LNCAP (cell line): ENCODE data around the gene RAB40B.

Source experiments
- TF ChIP-seq, protein P1 (sequence below): fragments of 450-650 bp; IDR thresholded peaks from 2 replicates; pipeline ENCODE4 v1.5.1; 2017; ENCODE audit warnings: mild to moderate bottlenecking

Gene RAB40B

DNA sequence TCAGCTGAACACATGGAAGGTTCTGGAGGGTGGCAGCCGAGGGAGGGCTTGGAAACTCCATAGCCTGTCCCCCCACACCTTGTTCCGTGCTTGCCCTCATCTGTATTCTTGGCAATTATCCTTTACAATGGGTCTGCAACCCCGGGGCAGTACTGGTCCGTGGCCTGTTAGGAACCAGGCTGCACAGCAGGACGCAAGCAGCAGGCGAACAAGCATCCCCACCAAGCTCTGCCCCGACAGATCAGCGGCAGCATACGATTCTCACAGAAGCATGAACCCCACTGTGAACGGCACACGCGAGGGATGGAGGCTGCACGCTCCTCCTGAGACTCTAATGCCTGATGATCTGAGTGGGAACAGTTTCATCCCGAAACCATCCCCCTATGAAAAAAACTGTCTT, 56.5 kb downstream of the RAB40B start:
- TF ChIP-seq, protein P1, sequence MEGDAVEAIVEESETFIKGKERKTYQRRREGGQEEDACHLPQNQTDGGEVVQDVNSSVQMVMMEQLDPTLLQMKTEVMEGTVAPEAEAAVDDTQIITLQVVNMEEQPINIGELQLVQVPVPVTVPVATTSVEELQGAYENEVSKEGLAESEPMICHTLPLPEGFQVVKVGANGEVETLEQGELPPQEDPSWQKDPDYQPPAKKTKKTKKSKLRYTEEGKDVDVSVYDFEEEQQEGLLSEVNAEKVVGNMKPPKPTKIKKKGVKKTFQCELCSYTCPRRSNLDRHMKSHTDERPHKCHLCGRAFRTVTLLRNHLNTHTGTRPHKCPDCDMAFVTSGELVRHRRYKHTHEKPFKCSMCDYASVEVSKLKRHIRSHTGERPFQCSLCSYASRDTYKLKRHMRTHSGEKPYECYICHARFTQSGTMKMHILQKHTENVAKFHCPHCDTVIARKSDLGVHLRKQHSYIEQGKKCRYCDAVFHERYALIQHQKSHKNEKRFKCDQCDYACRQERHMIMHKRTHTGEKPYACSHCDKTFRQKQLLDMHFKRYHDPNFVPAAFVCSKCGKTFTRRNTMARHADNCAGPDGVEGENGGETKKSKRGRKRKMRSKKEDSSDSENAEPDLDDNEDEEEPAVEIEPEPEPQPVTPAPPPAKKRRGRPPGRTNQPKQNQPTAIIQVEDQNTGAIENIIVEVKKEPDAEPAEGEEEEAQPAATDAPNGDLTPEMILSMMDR: no peak

DNA sequence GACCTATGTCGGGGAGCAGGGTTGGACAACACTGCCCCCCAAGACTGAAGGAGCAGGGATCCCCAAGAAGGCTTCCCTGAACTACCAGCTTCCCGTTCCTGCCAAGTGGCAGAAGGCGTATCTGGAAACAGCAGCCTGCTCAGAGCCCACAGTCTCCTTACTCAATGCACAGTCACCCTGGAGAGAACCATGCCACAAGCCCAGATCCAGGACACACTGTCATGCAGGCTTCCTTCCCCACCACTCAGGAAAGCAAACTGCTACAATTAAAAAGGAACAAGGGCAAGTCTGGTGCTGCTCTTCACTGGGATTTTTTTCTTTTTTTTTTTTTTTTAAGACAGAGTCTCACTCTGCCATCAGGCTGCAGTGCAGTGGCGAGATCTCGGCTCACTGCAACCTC, 58.5 kb downstream of the RAB40B start:
- TF ChIP-seq, protein P1: no peak

DNA sequence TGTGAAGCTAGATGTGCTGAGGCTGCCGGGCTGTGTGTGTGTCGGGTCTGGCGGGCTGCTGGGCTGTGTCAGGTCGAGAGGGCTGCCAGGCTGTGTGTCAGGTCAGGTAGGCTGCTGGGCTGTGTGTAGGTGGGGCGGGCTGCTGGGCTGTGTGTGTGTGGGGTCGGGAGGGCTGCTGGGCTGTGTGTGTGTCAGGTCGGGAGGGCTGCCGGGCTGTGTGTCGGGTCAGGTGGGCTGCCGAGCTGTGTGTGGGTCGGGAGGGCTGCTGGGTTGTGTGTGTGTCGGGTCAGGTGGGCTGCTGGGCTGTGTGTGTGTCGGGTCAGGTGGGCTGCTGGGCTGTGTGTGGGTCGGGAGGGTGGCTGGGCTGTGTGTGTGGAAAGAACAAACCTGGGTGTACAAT, 58.9 kb downstream of the RAB40B start:
- TF ChIP-seq, protein P1: no peak

DNA sequence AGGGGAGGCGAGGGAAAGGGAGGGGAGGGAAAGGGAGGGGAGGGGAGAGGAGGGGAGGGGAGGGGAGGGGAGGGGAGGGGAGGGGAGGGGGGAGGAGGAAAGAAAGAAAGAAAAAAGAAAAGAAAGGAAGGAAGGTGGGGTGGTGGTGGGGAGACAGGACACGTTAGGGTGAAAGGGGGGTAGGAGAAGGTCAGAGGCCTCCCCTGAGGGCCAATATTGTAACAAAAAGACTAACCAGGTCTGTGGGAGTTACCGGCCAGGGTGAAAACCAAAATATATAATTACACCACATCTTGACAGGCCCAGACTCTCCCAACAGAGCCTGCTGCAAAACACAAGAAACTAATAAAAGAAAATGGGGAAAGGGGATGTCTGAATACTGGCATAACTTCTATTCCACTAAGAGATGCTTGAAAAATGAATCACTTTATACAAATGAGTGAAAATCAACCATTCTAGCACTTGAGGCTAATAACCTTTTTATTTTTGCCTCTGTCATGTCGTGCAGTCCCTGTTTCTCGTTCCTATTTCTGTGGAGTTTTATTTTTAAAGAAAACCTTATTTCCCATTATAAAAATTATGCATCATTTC, 60.2 kb downstream of the RAB40B start:
- TF ChIP-seq, protein P1: no peak

DNA sequence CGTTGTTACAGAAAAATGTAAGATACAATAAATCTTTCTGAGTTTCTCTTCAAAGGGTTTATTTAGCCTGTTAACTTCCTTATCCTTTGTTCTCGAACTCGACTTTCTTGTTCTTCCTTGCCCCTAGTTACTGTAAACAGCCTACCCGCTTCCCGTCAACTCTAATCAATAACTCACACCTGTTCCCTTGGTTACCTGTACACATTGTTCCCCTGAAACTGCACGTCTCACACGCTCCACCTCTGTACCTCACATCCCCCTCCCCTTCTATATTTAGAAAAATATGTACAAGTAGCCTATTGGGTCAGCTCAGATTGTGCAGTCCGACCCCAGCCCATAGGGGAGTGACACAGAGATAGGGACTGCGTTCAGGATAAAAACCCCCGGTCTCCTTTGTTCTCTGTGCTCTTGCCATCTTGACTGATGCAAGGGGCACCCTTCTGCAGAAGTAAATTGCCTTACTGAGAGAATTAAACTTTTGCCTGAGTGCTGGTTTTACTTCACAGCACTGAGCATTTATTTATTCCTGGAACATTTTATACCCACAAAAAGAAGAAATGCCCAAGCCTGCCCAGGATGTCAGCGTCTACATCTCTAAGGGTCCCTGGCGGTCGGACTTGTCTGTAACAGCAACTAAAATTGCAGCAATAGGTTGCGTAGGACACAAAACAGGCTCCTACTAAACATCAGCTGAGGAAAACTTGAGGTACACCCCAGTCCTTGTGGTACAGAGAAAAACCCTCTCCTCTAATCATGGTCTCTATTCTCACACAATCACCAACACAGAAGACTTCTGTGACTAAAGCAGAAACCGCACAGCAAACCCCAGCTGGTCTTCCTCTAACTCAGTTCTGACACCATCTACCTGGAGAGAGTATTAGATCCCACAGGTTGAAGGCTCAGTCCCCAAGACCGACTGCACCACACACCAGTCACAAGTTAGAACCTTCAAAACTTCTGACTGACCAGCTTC, 61.6 kb downstream of the RAB40B start:
- TF ChIP-seq, protein P1: no peak

DNA sequence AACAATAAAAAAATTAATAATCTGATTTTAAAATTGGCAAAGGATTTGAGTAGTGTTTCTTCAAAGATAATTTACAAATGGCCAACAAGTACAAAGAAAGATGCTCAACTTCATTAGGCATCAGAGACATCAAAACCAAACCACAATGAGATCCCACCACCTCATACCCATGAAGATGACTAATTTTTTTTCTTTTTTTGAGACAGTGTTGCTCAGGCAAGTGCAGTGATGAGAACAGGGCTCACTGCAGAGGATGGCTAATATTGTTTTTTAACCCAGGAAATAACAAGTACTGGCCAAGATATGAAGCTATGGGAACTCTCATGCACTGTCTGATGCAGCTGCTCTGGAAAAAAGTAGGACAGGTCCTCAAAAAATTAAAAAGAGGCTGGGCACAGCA, 65.2 kb downstream of the RAB40B start:
- TF ChIP-seq, protein P1: no peak

DNA sequence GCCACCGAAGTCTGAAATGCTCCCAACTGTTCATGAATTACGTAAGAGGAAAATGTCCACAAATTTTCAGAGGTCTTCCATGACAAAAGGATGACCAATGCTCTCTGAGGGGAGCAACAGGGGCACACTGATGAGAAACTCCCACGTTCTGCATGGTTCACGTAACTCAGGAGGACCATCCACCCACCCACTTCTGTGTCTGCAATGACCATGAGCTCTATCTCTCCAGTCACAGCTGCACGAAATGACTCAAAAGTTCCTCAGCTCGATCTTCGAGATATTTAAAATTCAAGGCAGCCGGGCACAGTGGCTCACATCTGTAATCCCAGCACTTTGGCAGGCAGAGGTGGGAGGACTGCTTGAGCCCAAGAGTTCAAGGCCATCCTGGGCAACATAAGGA, 66.0 kb downstream of the RAB40B start:
- TF ChIP-seq, protein P1: no peak
